Gastrocnemius medialis (tissue), 4 donors: ENCODE measurements around the gene ZNF549. TPM values are rescaled to one million over a fixed set of nuclear protein-coding genes. Genes with fewer than 3 reads are reported as not detected.
"Not testable (repeated sequence)": the region's sequence is repeated elsewhere in the genome, so short reads cannot be mapped to it uniquely, and the experiment has no call there.

ENCODE experiments used
- ATAC-seq, 2 donors: fragments of 150-250 bp; one replicate each; pipeline ENCODE4 v1.9.1; 2016
- DNase-seq, 2 donors: peaks; one replicate each; pipeline ENCODE4 v3.0.0-alpha.2; 2019
- H3K27ac ChIP-seq, 4 donors: fragments of 200-600 bp; sonication (generic); 1 replicate in 1 of 4; 2 replicates in 3 of 4; pipeline ENCODE4 v1.5.1; 2016 to 2018; ENCODE audit warnings: mild to moderate bottlenecking in 2 of 4, moderate library complexity in 1 of 4
- H3K27me3 ChIP-seq, 3 donors: fragments of 200-600 bp; sonication (generic) in 2 of 3; 1 replicate in 1 of 3; 2 replicates in 2 of 3; pipeline versions ENCODE4 v1.5.1 to v1.6.0; 2016 to 2019; ENCODE audit warnings: mild to moderate bottlenecking in 1 of 3, moderate library complexity in 1 of 3
- H3K36me3 ChIP-seq, 2 donors: fragments of 200-600 bp; sonication (generic) in 1 of 2; one replicate each; pipeline ENCODE4 v1.5.1; 2017 to 2018
- H3K4me1 ChIP-seq, 2 donors: fragments of 200-600 bp; sonication (generic) in 1 of 2; one replicate each; pipeline ENCODE4 v1.5.1; 2016 to 2017; ENCODE audit warnings: mild to moderate bottlenecking in 2 of 2
- H3K4me3 ChIP-seq, 4 donors: fragments of 200-600 bp; sonication (generic) in 3 of 4; 1 replicate in 1 of 4; 2 replicates in 3 of 4; pipeline ENCODE4 v1.5.1; 2016 to 2019; ENCODE audit warnings: mild to moderate bottlenecking in 2 of 4
- H3K9me3 ChIP-seq, 3 donors: fragments of 200-600 bp; sonication (generic) in 2 of 3; 1 replicate in 1 of 3; 2 replicates in 2 of 3; pipeline ENCODE4 v1.5.1; 2016 to 2019
- POLR2A ChIP-seq, 2 donors: fragments of 450-650 bp; IDR thresholded peaks; one replicate each; pipeline ENCODE4 v1.6.1; 2017; ENCODE audit warnings: antibody characterized with exemption in 2 of 2, mild to moderate bottlenecking in 2 of 2, moderate library complexity in 2 of 2
- in situ Hi-C, 4 donors: fragments of 200-750 bp; cut with MboI; loops; one replicate each; pipeline versions ENCODE4 v1.15.0 to v1.8.0; 2017; ENCODE audit warnings: low sequenced_read_pairs in 4 of 4
- intact Hi-C: fragments of 100-400 bp; cut with DNase I; formaldehyde crosslinking; loops from one replicate; pipeline ENCODE4 v1.15.1; 2023; ENCODE audit warnings: low total_unique reads
- total RNA-seq, 4 donors: library from RNA; depleted of rRNA; stranded (reverse); fragments of >200 nt; gene quantifications; one replicate each; pipeline versions ENCODE4 v1.1.0 to v1.2.3, GENCODE V29; 2016
- TF ChIP-seq, protein P1 (sequence below), 5 experiments: fragments of 450-650 bp in 3 of 5; fragments of 200-600 bp in 2 of 5; sonication (generic) in 2 of 5; IDR thresholded peaks in 4 of 5; conservative IDR thresholded peaks in 1 of 5; 1 replicate in 4 of 5; 2 replicates in 1 of 5; pipeline ENCODE4 v1.5.1; 2016 to 2019; ENCODE audit warnings: antibody characterized with exemption in 5 of 5, mild to moderate bottlenecking in 3 of 5, moderate library complexity in 3 of 5

The ZNF549 gene
- total RNA-seq, 4 donors from 2014 or later, result 1.7 to 3.4 (median 2.3) TPM

DNA sequence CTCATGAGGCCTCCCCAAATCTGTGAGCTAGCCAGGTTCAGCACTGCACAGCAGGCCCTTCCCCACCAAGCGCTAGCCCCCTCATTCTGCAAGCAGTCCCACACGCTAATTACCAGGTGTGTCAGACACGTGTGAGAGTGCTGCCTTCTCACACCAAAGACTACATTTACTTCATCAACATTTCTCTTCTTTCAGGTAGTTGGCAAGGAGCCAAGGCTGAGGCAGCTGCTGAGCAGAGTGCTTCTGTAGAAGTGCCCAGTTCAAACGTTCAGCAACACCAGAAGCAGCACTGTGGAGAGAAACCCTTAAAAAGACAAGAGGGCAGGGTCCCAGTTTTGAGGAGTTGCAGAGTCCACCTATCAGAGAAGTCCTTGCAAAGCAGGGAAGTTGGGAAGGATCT is 21.0 kb upstream of the ZNF549 start:
- in situ Hi-C loops, result no loop called here

DNA sequence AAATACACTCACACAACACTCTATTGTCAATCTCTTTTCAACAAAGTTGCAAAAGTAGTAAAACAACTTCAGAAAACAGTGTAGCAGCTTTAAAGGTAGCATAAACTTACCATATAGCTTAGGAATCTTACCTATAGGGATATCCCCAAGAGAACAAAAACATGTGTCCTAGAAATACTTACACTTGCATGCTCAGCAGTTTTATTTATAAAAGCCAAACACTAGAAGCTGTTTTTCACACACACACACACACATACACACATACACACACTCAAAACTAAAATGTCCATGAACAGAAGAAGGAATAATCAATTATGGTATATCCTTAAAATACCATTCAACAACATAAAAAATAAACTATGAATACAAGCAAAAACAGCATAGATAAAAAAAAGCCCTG is 15.7 kb upstream of the ZNF549 start:
- peaks cover 6 to 13% (median 6%) of the 10 kb centered on the region in 3 donors for H3K9me3 ChIP-seq
- in situ Hi-C loops, result no loop called here

More for the DNA sequence above, 21.0 kb upstream of the ZNF549 start:
- Histone ChIP-seq H3K4me3 (no peak overlapping the region), H3K9me3 (peaks cover 0 to 5% (median under 1%) of the 10 kb centered on the region in 3 donors), H3K27me3 (no peaks in the 10 kb centered on the region), H3K27ac (no peak overlapping the region), H3K4me1 (peaks cover 0 to 3% of the 10 kb centered on the region in 2 donors), H3K36me3 (peaks cover 0 to 64% of the 10 kb centered on the region in 2 donors)
- ATAC-seq, result no peak
- TF ChIP-seq, protein P1, sequence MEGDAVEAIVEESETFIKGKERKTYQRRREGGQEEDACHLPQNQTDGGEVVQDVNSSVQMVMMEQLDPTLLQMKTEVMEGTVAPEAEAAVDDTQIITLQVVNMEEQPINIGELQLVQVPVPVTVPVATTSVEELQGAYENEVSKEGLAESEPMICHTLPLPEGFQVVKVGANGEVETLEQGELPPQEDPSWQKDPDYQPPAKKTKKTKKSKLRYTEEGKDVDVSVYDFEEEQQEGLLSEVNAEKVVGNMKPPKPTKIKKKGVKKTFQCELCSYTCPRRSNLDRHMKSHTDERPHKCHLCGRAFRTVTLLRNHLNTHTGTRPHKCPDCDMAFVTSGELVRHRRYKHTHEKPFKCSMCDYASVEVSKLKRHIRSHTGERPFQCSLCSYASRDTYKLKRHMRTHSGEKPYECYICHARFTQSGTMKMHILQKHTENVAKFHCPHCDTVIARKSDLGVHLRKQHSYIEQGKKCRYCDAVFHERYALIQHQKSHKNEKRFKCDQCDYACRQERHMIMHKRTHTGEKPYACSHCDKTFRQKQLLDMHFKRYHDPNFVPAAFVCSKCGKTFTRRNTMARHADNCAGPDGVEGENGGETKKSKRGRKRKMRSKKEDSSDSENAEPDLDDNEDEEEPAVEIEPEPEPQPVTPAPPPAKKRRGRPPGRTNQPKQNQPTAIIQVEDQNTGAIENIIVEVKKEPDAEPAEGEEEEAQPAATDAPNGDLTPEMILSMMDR (IDR thresholded peaks at IDR 0.05 in 4 of 5, conservative IDR thresholded peaks at IDR 0.05 in 1 of 5), result no peak
- TF ChIP-seq POLR2A (IDR thresholded peaks at IDR 0.05), result no peak
- intact Hi-C loops, result loop anchor here (10.0 kb wide), 1 partner anchor 221 kb away; the partner anchor contains the start of gene ZNF460
- no peak for DNase-seq

DNA sequence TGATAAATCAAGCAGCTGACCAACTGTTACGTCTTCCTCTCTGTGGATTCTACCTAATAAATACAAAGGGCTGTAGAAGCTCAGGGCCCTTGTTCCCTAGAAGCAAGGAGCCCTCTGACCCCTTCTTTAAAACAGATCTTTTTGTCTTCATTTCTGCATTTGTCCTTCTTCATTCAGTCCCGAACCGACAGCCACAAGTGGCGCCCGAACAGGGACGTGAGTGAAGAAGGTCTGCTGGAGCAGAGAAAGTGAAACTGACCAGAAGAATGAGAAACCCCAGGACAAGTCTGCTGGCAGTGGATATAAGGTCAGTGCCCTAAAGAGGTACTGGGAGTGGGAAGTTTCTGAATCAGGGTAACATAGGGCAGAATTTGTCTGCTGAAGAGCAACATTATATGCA is 14.3 kb upstream of the ZNF549 start:
- ATAC-seq (no peak), DNase-seq (no peak)
- no peak for TF ChIP-seq POLR2A (IDR thresholded peaks at IDR 0.05)
- TF ChIP-seq, protein P1 (IDR thresholded peaks at IDR 0.05 in 4 of 5, conservative IDR thresholded peaks at IDR 0.05 in 1 of 5), result no peak
- no peaks in the 10 kb centered on the region for H3K27me3 ChIP-seq
- no peak overlapping the region for H3K27ac ChIP-seq
- peak overlapping the region in 1 of 4 donors; percentile 32 for H3K4me3 ChIP-seq
- in situ Hi-C loops (no loop called here), intact Hi-C loops (no loop called here)
- no peaks in the 10 kb centered on the region for H3K4me1 ChIP-seq
- peaks cover 6 to 13% (median 6%) of the 10 kb centered on the region in 3 donors for H3K9me3 ChIP-seq
- H3K36me3 ChIP-seq, result peaks cover 0 to 77% of the 10 kb centered on the region in 2 donors

More for the DNA sequence above, 15.7 kb upstream of the ZNF549 start:
- no peaks in the 10 kb centered on the region for H3K27me3 ChIP-seq
- no peak for ATAC-seq
- H3K4me3 ChIP-seq, result no peak overlapping the region
- intact Hi-C loops, result no loop called here
- DNase-seq, result no peak
- no peak for TF ChIP-seq POLR2A (IDR thresholded peaks at IDR 0.05)
- TF ChIP-seq, protein P1 (IDR thresholded peaks at IDR 0.05 in 4 of 5, conservative IDR thresholded peaks at IDR 0.05 in 1 of 5), result no peak
- H3K4me1 ChIP-seq, result no peaks in the 10 kb centered on the region
- H3K36me3 ChIP-seq, result peaks cover 0 to 78% of the 10 kb centered on the region in 2 donors
- H3K27ac ChIP-seq, result no peak overlapping the region

DNA sequence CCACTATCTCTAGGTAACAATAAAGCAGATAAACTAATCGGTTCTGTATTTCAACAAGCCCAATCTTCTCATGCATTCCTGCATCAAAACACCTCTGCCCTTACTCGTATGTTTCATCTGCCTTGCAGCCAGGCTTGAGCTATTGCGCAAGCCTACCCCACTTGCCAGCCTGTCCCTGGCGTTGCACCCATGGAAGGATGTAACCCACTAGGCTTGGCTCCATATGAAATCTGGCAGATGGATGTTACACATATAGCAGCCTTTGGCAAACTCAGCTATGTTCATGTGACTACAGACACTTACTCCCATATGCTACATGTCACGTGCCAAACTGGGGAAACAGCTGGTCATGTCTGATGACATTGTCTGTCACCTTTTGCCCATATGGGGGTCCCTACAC is 11.9 kb upstream of the ZNF549 start:
- no peak for ATAC-seq
- Histone ChIP-seq H3K9me3 (peaks cover 6 to 9% (median 6%) of the 10 kb centered on the region in 3 donors), H3K27me3 (no peaks in the 10 kb centered on the region), H3K36me3 (peaks cover 0 to 62% of the 10 kb centered on the region in 2 donors), H3K27ac (no peak overlapping the region), H3K4me1 (no peaks in the 10 kb centered on the region), H3K4me3 (no peak overlapping the region)
- intact Hi-C loops, result no loop called here
- no peak for TF ChIP-seq POLR2A (IDR thresholded peaks at IDR 0.05)
- in situ Hi-C loops, result no loop called here
- DNase-seq, result no peak

DNA sequence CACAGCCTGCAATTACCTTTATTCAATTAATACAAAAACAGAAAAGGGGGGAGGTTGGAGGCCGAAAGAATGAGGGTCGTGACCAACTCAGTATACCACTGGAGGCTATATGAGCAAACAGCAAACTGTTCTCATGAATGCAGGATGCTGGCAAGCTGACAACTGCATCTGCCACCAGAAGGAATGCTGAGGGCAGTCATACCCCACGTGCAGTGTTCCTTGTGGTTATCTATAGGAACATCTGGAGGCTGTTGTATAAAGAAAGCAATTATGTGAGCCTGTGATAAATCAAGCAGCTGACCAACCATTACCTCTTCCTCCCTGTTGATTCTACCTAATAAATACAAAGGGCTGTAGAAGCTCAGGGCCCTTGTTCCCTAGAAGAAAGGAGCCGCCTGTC is 9.1 kb upstream of the ZNF549 start:
- H3K9me3 ChIP-seq, in situ Hi-C loops, ATAC-seq, H3K4me3 ChIP-seq, H3K27me3 ChIP-seq, intact Hi-C loops, DNase-seq, H3K4me1 ChIP-seq, H3K27ac ChIP-seq: not testable (repeated sequence)
- peaks cover 0 to 55% of the 10 kb centered on the region in 2 donors for H3K36me3 ChIP-seq
